Osteoblast (primary cell): ENCODE results near the gene CCSAP. TPM values are rescaled to one million over a fixed set of nuclear protein-coding genes. Genes with fewer than 3 reads are reported as not detected.
A peak's percentile ranks its signal among the peaks of the same experiment; 100 is the strongest.

ENCODE experiments used
- DNase-seq: peaks from one replicate; pipeline ENCODE4 v3.0.0; 2011; ENCODE audit warnings: low spot score, mixed read lengths; ENCODE audit not compliant: insufficient read length; ENCODE audit errors: missing footprints
- H2AFZ ChIP-seq: 2 replicates; pipeline ENCODE4 v1.6.0; 2011; ENCODE audit warnings: mild to moderate bottlenecking, low read length
- H3K27ac ChIP-seq: 2 replicates; pipeline ENCODE4 v1.5.1; 2011; ENCODE audit warnings: mild to moderate bottlenecking, low read depth, low read length, moderate library complexity
- H3K27me3 ChIP-seq: 2 replicates; pipeline ENCODE4 v1.6.0; 2012; ENCODE audit warnings: mild to moderate bottlenecking, control low read depth, inconsistent platforms, low read length, moderate library complexity; ENCODE audit not compliant: insufficient read depth
- H3K36me3 ChIP-seq: 2 replicates; pipeline ENCODE4 v1.5.1; 2011; ENCODE audit warnings: mild to moderate bottlenecking, low read length, control low read depth, moderate library complexity; ENCODE audit not compliant: insufficient read depth
- H3K4me1 ChIP-seq: 2 replicates; pipeline ENCODE4 v1.5.1; 2011; ENCODE audit warnings: mild to moderate bottlenecking, low read length, control low read depth, moderate library complexity; ENCODE audit not compliant: insufficient read depth
- H3K4me2 ChIP-seq: 2 replicates; pipeline ENCODE4 v1.6.0; 2011; ENCODE audit warnings: mild to moderate bottlenecking, low read length; ENCODE audit not compliant: insufficient read depth
- H3K4me3 ChIP-seq: fragments of 200-600 bp; sonication (generic); 3 replicates; pipeline ENCODE4 v1.5.1; 2012; ENCODE audit warnings: mild to moderate bottlenecking, low read length, inconsistent platforms; ENCODE audit not compliant: insufficient read depth
- H3K79me2 ChIP-seq: 2 replicates; pipeline ENCODE4 v1.6.0; 2012; ENCODE audit warnings: mild to moderate bottlenecking, low read length, control low read depth, inconsistent platforms; ENCODE audit not compliant: insufficient read depth
- H3K9me3 ChIP-seq: 2 replicates; pipeline ENCODE4 v1.5.1; 2011; ENCODE audit warnings: low read depth, low read length, control low read depth
- H4K20me1 ChIP-seq: 2 replicates; pipeline ENCODE4 v1.6.0; 2012; ENCODE audit warnings: mild to moderate bottlenecking, low read length, control low read depth; ENCODE audit not compliant: insufficient read depth
- CTCF ChIP-seq: IDR thresholded peaks from 2 replicates; pipeline ENCODE4 v1.5.1; 2011; ENCODE audit warnings: mild to moderate bottlenecking, low read depth, low read length, moderate library complexity; ENCODE audit errors: extremely low read depth
- small RNA-seq: library from RNA; depleted of rRNA; stranded (forward); fragments of <200 nt; gene quantifications from one replicate; pipeline ENCODE3, GENCODE V24; 2012
- total RNA-seq: library from RNA; depleted of rRNA; stranded (reverse); fragments of >200 nt; gene quantifications from 2 replicates; pipeline ENCODE4 v1.2.3, GENCODE V29; 2012

CCSAP gene
- total RNA-seq, 1 donor = 9.4 TPM

GRCh38 chr1:229273507-229274232, 69.2 kb downstream of the CCSAP start:
- H3K4me1 ChIP-seq = peaks cover 28% of the 10 kb centered on the region
- H2AFZ ChIP-seq = no peak overlapping the region
- no peaks in the 10 kb centered on the region for H3K36me3 ChIP-seq
- peak overlapping the region; percentile 20 for H3K4me2 ChIP-seq
- no peak overlapping the region for H3K4me3 ChIP-seq
- no peaks in the 10 kb centered on the region for H3K27me3 ChIP-seq
- no peaks in the 10 kb centered on the region for H3K9me3 ChIP-seq
- no peak for DNase-seq
- peaks cover 53% of the 10 kb centered on the region for H4K20me1 ChIP-seq
- H3K79me2 ChIP-seq = peaks cover 67% of the 10 kb centered on the region
- no peak for TF ChIP-seq CTCF
- no peak overlapping the region for H3K27ac ChIP-seq

DNA sequence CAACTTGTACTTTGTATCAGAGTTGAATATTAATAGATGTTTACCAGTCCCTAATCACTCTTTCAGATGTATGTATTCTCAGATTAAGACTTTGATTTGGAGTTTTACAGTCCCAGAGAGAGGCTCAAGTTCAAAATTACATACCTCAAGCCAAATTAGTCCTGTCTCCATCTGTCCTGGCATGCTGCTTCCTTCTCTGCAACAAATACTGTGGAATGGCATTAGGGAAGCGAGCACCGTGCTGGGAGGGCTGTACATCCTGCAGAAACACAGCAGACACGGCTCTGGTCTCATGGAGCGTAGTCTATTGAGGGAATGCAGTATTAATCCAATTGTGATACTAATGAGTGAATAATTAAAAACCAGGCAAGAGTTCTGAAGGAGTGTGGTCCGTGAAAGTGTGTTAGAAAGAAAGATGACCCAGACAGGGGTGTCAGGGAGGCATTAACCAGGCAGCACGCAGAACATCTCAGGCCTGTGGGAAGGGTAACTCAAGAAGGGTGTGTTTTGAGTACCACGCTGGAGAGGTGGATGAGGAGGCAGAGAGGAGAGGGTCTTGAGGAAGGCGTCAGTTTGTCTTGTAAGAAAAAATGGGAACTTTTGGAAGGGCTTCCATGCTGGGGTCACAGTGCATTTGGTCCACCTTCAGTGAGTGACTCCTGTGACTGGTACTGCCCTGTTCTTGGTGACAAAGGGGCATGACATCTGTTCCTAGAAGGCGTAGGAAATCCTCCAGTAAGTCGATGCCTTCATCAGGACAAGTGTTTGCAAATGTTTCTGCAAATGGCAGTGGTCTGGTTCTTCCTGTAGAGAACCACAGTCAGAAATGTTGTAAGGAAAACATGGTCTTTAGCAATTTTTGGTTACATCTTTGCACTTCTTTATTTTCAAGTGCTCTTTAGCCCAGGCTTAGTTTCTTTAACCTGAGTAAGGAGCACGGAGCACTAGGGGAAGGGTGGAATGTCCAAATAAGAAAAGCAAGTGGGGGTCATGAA, 70.4 kb downstream of the CCSAP start:
- H3K4me2 ChIP-seq = peak overlapping the region; percentile 95
- H2AFZ ChIP-seq = peak overlapping the region; percentile 81
- H3K9me3 ChIP-seq = no peaks in the 10 kb centered on the region
- no peak for TF ChIP-seq CTCF
- no peaks in the 10 kb centered on the region for H3K36me3 ChIP-seq
- peak overlapping the region; percentile 81 for H3K4me3 ChIP-seq
- no peaks in the 10 kb centered on the region for H3K27me3 ChIP-seq
- no peak for DNase-seq
- H4K20me1 ChIP-seq = peaks cover 44% of the 10 kb centered on the region
- peaks cover 28% of the 10 kb centered on the region for H3K4me1 ChIP-seq
- H3K79me2 ChIP-seq = peaks cover 55% of the 10 kb centered on the region
- peak overlapping the region; percentile 20 for H3K27ac ChIP-seq

- peak; percentile 87 for DNase-seq
- Histone ChIP-seq H3K79me2 (peaks cover 48% of the 10 kb centered on the region), H3K27ac (peak overlapping the region; percentile 20)
Observed at GRCh38 chr1:229271448-229272159, 71.2 kb downstream of the CCSAP start.

More at GRCh38 chr1:229271448-229272159, 71.2 kb downstream of the CCSAP start:
- no peaks in the 10 kb centered on the region for H3K36me3 ChIP-seq
- H3K4me1 ChIP-seq = peaks cover 28% of the 10 kb centered on the region
- H4K20me1 ChIP-seq = peaks cover 36% of the 10 kb centered on the region
- H3K9me3 ChIP-seq = no peaks in the 10 kb centered on the region
- H3K4me3 ChIP-seq = peak overlapping the region; percentile 81
- H3K4me2 ChIP-seq = peak overlapping the region; percentile 95
- TF ChIP-seq CTCF = no peak
- peak overlapping the region; percentile 81 for H2AFZ ChIP-seq
- no peaks in the 10 kb centered on the region for H3K27me3 ChIP-seq

Small RNA genes lying within 50 kb of the gene (small RNA-seq; reads per million reads assigned to genes)
- gene RNU6-180P = not detected

Other genes starting within 250 kb of the CCSAP start
- 19.9 and 20.0 TPM in 2 replicates for gene RAB4A, start 71.9 kb downstream of the CCSAP start, total RNA-seq
- not detected in 2 replicates for gene ACTA1, start 91.0 kb upstream of the CCSAP start, total RNA-seq
- gene NUP133, start 165.3 kb upstream of the CCSAP start, total RNA-seq = 35.1 and 35.4 TPM in 2 replicates
- gene ABCB10, start 215.7 kb upstream of the CCSAP start, total RNA-seq = 12.4 and 13.4 TPM in 2 replicates